Body of pancreas (tissue), 4 donors: Measurements from ENCODE around the gene PCDH9. TPM values are rescaled to one million over a fixed set of nuclear protein-coding genes. Genes with fewer than 3 reads are reported as not detected.

Experiments used
- ATAC-seq: fragments of 150-250 bp; one replicate; pipeline ENCODE4 v1.9.1; 2016
- DNase-seq, 4 donors: peaks; one replicate each; pipeline ENCODE4 v3.0.0-alpha.2; 2019
- H3K27ac ChIP-seq, 4 donors: fragments of 200-600 bp; sonication (generic); 1 replicate in 3 of 4; 2 replicates in 1 of 4; pipeline versions ENCODE4 v1.5.1 to v1.6.1; 2016 to 2019; ENCODE audit warnings: mild to moderate bottlenecking in 1 of 4, mixed read lengths in 1 of 4, moderate library complexity in 1 of 4
- H3K27me3 ChIP-seq, 2 donors: fragments of 200-600 bp; sonication (generic); one replicate each; pipeline ENCODE4 v1.6.0; 2016; ENCODE audit warnings: mild to moderate bottlenecking in 1 of 2
- H3K36me3 ChIP-seq, 2 donors: fragments of 200-600 bp; sonication (generic); replicated peaks in 1 of 2; 2 replicates each; pipeline ENCODE4 v1.5.1; 2016; ENCODE audit warnings: low read depth in 2 of 2; ENCODE audit not compliant: insufficient read depth in 1 of 2
- H3K4me1 ChIP-seq: fragments of 200-600 bp; sonication (generic); one replicate; pipeline ENCODE4 v1.6.0; 2016
- H3K4me3 ChIP-seq, 2 donors: fragments of 200-600 bp; sonication (generic); 1 replicate in 1 of 2; 2 replicates in 1 of 2; pipeline ENCODE4 v1.5.1; 2016 to 2019
- H3K9me3 ChIP-seq, 3 donors: fragments of 200-600 bp; sonication (generic); 1 replicate in 2 of 3; 2 replicates in 1 of 3; pipeline ENCODE4 v1.5.1; 2016
- POLR2A ChIP-seq, 3 donors: fragments of 450-650 bp; IDR thresholded peaks; one replicate each; pipeline ENCODE4 v1.6.1; 2016; ENCODE audit warnings: antibody characterized with exemption in 3 of 3, mild to moderate bottlenecking in 2 of 3
- WGBS, 2 donors: methylation state at CpG; one replicate each; pipeline ENCODE4 v1.1.5; 2017; 5-methylcytosine and 5-hydroxymethylcytosine counted together
- intact Hi-C: fragments of 100-400 bp; cut with DNase I; formaldehyde crosslinking; loops from one replicate; pipeline ENCODE4 v1.15.1; 2023
- total RNA-seq, 2 donors: library from RNA; depleted of rRNA; stranded (reverse); fragments of >200 nt; gene quantifications; one replicate each; pipeline ENCODE4 v1.1.0, GENCODE V29; 2016
- TF ChIP-seq, protein P1 (sequence below), 7 experiments: fragments of 450-650 bp in 4 of 7; fragments of 200-600 bp in 3 of 7; sonication (generic) in 3 of 7; IDR thresholded peaks; one replicate each; pipeline ENCODE4 v1.5.1; 2016 to 2019; ENCODE audit warnings: antibody characterized with exemption in 7 of 7

PCDH9 gene
- total RNA-seq, 2 donors from 2014 or later = 3.6 to 3.9 TPM

DNA sequence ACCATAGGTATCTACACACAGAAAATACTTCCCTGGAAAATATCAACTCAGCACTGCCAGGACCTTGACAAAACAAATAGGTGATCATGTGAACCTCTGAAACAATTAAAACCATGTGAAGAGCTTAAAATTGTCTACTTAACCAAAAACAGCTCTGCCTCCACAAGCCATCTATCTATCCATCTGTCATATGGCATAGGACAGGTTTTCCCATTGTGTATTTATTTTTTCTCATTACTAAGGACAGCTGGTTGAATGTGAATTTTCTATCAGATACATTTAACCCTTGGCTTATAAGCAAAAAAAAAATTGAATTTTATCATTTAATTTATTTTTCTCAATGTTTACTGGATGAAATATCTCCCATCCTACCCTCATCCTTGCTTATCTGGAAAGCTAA is 279.5 kb downstream of the PCDH9 start:
- intact Hi-C loops = no loop called here
- no peak for DNase-seq
- no peak for ATAC-seq
- TF ChIP-seq, protein P1, sequence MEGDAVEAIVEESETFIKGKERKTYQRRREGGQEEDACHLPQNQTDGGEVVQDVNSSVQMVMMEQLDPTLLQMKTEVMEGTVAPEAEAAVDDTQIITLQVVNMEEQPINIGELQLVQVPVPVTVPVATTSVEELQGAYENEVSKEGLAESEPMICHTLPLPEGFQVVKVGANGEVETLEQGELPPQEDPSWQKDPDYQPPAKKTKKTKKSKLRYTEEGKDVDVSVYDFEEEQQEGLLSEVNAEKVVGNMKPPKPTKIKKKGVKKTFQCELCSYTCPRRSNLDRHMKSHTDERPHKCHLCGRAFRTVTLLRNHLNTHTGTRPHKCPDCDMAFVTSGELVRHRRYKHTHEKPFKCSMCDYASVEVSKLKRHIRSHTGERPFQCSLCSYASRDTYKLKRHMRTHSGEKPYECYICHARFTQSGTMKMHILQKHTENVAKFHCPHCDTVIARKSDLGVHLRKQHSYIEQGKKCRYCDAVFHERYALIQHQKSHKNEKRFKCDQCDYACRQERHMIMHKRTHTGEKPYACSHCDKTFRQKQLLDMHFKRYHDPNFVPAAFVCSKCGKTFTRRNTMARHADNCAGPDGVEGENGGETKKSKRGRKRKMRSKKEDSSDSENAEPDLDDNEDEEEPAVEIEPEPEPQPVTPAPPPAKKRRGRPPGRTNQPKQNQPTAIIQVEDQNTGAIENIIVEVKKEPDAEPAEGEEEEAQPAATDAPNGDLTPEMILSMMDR (IDR thresholded peaks at IDR 0.05) = no peak
- TF ChIP-seq POLR2A (IDR thresholded peaks at IDR 0.05) = no peak
- Histone ChIP-seq H3K4me1 (no peaks in the 10 kb centered on the region), H3K9me3 (no peaks in the 10 kb centered on the region), H3K4me3 (no peak overlapping the region), H3K36me3 (no peaks in the 10 kb centered on the region), H3K27me3 (no peaks in the 10 kb centered on the region), H3K27ac (no peak overlapping the region)

DNA sequence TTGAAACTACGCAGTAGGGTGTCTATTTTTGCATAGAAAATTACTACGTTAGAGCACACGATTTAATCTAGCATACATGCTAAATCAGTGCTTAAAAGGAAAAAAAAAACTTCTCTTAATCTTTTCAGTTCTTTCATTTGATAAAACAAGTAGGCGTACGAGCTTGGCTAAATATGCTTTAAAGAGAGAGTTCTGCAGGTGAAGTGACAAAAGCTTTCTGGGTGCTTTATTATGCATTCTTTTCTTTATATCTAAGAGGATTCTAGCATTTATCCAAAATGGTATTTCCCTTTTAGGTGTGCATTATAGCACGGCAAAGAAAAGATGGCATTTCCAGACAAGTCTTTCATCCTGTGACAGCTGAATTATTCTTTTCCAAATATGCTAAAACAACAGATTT is 281.2 kb downstream of the PCDH9 start:
- Histone ChIP-seq H3K36me3 (no peaks in the 10 kb centered on the region), H3K27ac (no peak overlapping the region), H3K9me3 (no peaks in the 10 kb centered on the region), H3K4me3 (no peak overlapping the region), H3K27me3 (no peaks in the 10 kb centered on the region), H3K4me1 (no peaks in the 10 kb centered on the region)
- TF ChIP-seq POLR2A (IDR thresholded peaks at IDR 0.05) = no peak
- TF ChIP-seq, protein P1 (IDR thresholded peaks at IDR 0.05) = no peak
- WGBS, 2 donors = 65 to 67% methylated on average over 6 of the region's 6 CpGs
- DNase-seq = no peak
- intact Hi-C loops = no loop called here
- no peak for ATAC-seq

DNA sequence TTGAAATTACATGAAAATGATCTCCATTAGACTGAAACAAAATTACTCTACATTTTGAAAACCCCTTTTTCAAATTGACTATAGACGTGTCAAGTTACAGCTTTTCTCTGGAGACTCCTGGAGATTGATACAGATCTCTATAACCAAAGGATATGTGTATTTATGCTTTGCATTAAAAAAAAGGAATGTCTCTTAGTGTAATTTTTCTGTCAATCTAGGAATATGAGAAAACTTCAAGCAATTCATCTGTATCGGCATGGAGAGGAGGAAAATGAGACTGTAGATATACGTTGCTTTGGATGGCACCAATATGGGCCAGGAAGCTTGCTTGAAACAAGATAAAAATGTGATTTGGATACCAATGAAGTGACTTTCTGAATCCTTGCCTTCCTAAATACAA is 286.6 kb downstream of the PCDH9 start:
- Histone ChIP-seq H3K4me3 (no peak overlapping the region), H3K36me3 (no peaks in the 10 kb centered on the region), H3K9me3 (no peaks in the 10 kb centered on the region), H3K27me3 (no peaks in the 10 kb centered on the region), H3K4me1 (no peaks in the 10 kb centered on the region), H3K27ac (no peak overlapping the region)
- intact Hi-C loops = no loop called here
- DNase-seq = no peak
- no peak for ATAC-seq
- TF ChIP-seq POLR2A (IDR thresholded peaks at IDR 0.05) = no peak
- TF ChIP-seq, protein P1 (IDR thresholded peaks at IDR 0.05) = no peak
- 71 to 76% methylated on average over 3 of the region's 3 CpGs for WGBS, 2 donors

DNA sequence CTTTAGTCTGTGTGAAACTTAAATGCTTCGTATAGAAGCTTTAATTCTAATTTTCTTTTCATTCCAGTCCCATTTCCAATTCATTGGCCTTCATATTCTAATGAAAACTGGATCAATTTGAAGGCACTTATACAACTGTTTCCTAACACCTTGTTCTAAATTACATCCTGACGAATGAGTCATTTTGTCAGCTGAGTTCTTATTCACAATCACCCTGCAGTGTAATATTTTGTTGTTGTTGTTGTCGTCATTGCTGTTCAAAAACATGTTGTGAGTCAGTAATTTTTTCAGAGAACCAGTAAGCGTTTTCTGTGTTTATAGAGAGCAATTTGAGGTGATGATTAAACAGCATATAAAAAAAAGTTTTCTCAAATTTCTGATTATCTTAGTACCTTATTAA is 290.0 kb downstream of the PCDH9 start:
- no peak for DNase-seq
- Histone ChIP-seq H3K27ac (no peak overlapping the region), H3K4me3 (no peak overlapping the region), H3K36me3 (no peaks in the 10 kb centered on the region), H3K4me1 (no peaks in the 10 kb centered on the region), H3K9me3 (no peaks in the 10 kb centered on the region), H3K27me3 (no peaks in the 10 kb centered on the region)
- TF ChIP-seq, protein P1 (IDR thresholded peaks at IDR 0.05) = no peak
- TF ChIP-seq POLR2A (IDR thresholded peaks at IDR 0.05) = no peak
- ATAC-seq = no peak
- intact Hi-C loops = no loop called here
- 60 to 62% methylated on average over 4 of the region's 4 CpGs for WGBS, 2 donors

DNA sequence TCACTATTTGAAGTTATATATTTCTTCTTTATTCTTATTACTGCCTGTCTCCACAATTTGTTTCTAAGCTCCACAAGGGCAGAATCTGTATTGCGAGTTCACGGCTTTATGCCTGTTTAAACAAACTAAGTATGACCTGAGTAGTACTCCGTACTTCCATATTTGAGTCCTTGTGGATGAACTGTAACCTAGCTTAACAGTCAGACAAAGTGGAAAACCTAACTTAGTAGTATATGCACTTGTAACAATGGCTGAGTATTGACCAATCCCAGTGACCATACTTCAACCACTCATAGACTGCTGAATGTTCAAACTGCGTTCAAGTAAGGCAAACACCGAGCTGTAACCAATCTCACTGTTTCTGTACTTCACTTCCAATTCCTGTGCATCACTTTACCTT is 292.7 kb downstream of the PCDH9 start:
- WGBS, 2 donors = 79 to 86% methylated on average over 5 of the region's 5 CpGs

More for the DNA sequence above, 292.7 kb downstream of the PCDH9 start:
- H3K4me1 ChIP-seq = no peaks in the 10 kb centered on the region
- no peak overlapping the region for H3K4me3 ChIP-seq
- no peaks in the 10 kb centered on the region for H3K36me3 ChIP-seq
- H3K27me3 ChIP-seq = no peaks in the 10 kb centered on the region
- TF ChIP-seq POLR2A (IDR thresholded peaks at IDR 0.05) = no peak
- TF ChIP-seq, protein P1 (IDR thresholded peaks at IDR 0.05) = no peak
- no peak overlapping the region for H3K27ac ChIP-seq
- DNase-seq = no peak
- H3K9me3 ChIP-seq = no peaks in the 10 kb centered on the region
- ATAC-seq = no peak
- intact Hi-C loops = no loop called here
